Osteoblast (primary cell): ENCODE results near the gene TMEM179. TPM values are rescaled to one million over a fixed set of nuclear protein-coding genes. Genes with fewer than 3 reads are reported as not detected.
A peak's percentile ranks its signal among the peaks of the same experiment; 100 is the strongest.

Source experiments
- DNase-seq: peaks from one replicate; pipeline ENCODE4 v3.0.0; 2011; ENCODE audit warnings: low spot score, mixed read lengths; ENCODE audit not compliant: insufficient read length; ENCODE audit errors: missing footprints
- H2AFZ ChIP-seq: 2 replicates; pipeline ENCODE4 v1.6.0; 2011; ENCODE audit warnings: mild to moderate bottlenecking, low read length
- H3K27ac ChIP-seq: 2 replicates; pipeline ENCODE4 v1.5.1; 2011; ENCODE audit warnings: mild to moderate bottlenecking, low read depth, low read length, moderate library complexity
- H3K27me3 ChIP-seq: 2 replicates; pipeline ENCODE4 v1.6.0; 2012; ENCODE audit warnings: mild to moderate bottlenecking, control low read depth, inconsistent platforms, low read length, moderate library complexity; ENCODE audit not compliant: insufficient read depth
- H3K36me3 ChIP-seq: 2 replicates; pipeline ENCODE4 v1.5.1; 2011; ENCODE audit warnings: mild to moderate bottlenecking, low read length, control low read depth, moderate library complexity; ENCODE audit not compliant: insufficient read depth
- H3K4me1 ChIP-seq: 2 replicates; pipeline ENCODE4 v1.5.1; 2011; ENCODE audit warnings: mild to moderate bottlenecking, low read length, control low read depth, moderate library complexity; ENCODE audit not compliant: insufficient read depth
- H3K4me2 ChIP-seq: 2 replicates; pipeline ENCODE4 v1.6.0; 2011; ENCODE audit warnings: mild to moderate bottlenecking, low read length; ENCODE audit not compliant: insufficient read depth
- H3K4me3 ChIP-seq: fragments of 200-600 bp; sonication (generic); 3 replicates; pipeline ENCODE4 v1.5.1; 2012; ENCODE audit warnings: mild to moderate bottlenecking, low read length, inconsistent platforms; ENCODE audit not compliant: insufficient read depth
- H3K79me2 ChIP-seq: 2 replicates; pipeline ENCODE4 v1.6.0; 2012; ENCODE audit warnings: mild to moderate bottlenecking, low read length, control low read depth, inconsistent platforms; ENCODE audit not compliant: insufficient read depth
- H3K9me3 ChIP-seq: 2 replicates; pipeline ENCODE4 v1.5.1; 2011; ENCODE audit warnings: low read depth, low read length, control low read depth
- H4K20me1 ChIP-seq: 2 replicates; pipeline ENCODE4 v1.6.0; 2012; ENCODE audit warnings: mild to moderate bottlenecking, low read length, control low read depth; ENCODE audit not compliant: insufficient read depth
- CTCF ChIP-seq: IDR thresholded peaks from 2 replicates; pipeline ENCODE4 v1.5.1; 2011; ENCODE audit warnings: mild to moderate bottlenecking, low read depth, low read length, moderate library complexity; ENCODE audit errors: extremely low read depth
- total RNA-seq: library from RNA; depleted of rRNA; stranded (reverse); fragments of >200 nt; gene quantifications from 2 replicates; pipeline ENCODE4 v1.2.3, GENCODE V29; 2012

Gene TMEM179
- total RNA-seq, 1 donor: not detected

- no peak for TF ChIP-seq CTCF
- H3K79me2 ChIP-seq: no peaks in the 10 kb centered on the region
- no peaks in the 10 kb centered on the region for H3K36me3 ChIP-seq
- no peak overlapping the region for H3K4me2 ChIP-seq
- H4K20me1 ChIP-seq: no peaks in the 10 kb centered on the region
- H3K27ac ChIP-seq: no peak overlapping the region
- peak; percentile 78 for DNase-seq
- H3K4me3 ChIP-seq: no peak overlapping the region
- no peaks in the 10 kb centered on the region for H3K27me3 ChIP-seq
- H3K9me3 ChIP-seq: no peaks in the 10 kb centered on the region
- H3K4me1 ChIP-seq: no peaks in the 10 kb centered on the region
- no peak overlapping the region for H2AFZ ChIP-seq
Measured at GRCh38 chr14:104592785-104593184, 11.8 kb downstream of the TMEM179 start.

- no peak for DNase-seq
- no peaks in the 10 kb centered on the region for H4K20me1 ChIP-seq
- no peaks in the 10 kb centered on the region for H3K79me2 ChIP-seq
- H3K4me3 ChIP-seq: no peak overlapping the region
- no peak overlapping the region for H2AFZ ChIP-seq
- TF ChIP-seq CTCF: no peak
- H3K27me3 ChIP-seq: no peaks in the 10 kb centered on the region
- no peaks in the 10 kb centered on the region for H3K9me3 ChIP-seq
- H3K36me3 ChIP-seq: no peaks in the 10 kb centered on the region
- no peak overlapping the region for H3K4me2 ChIP-seq
- no peak overlapping the region for H3K27ac ChIP-seq
- H3K4me1 ChIP-seq: no peaks in the 10 kb centered on the region
Measured at GRCh38 chr14:104592292-104592672, 12.3 kb downstream of the TMEM179 start.

- no peak overlapping the region for H3K4me2 ChIP-seq
- H3K79me2 ChIP-seq: no peaks in the 10 kb centered on the region
- no peaks in the 10 kb centered on the region for H3K9me3 ChIP-seq
- H3K27ac ChIP-seq: no peak overlapping the region
- no peaks in the 10 kb centered on the region for H4K20me1 ChIP-seq
- no peaks in the 10 kb centered on the region for H3K36me3 ChIP-seq
- no peak for TF ChIP-seq CTCF
- no peak overlapping the region for H3K4me3 ChIP-seq
- no peaks in the 10 kb centered on the region for H3K27me3 ChIP-seq
- H2AFZ ChIP-seq: no peak overlapping the region
- no peaks in the 10 kb centered on the region for H3K4me1 ChIP-seq
- DNase-seq: peak; percentile 88
Measured at GRCh38 chr14:104591506-104592291, 12.9 kb downstream of the TMEM179 start.

GRCh38 chr14:104591031-104591430 lies 13.5 kb downstream of the TMEM179 start:
- H3K9me3 ChIP-seq: no peaks in the 10 kb centered on the region
- H3K27me3 ChIP-seq: no peaks in the 10 kb centered on the region
- H3K27ac ChIP-seq: no peak overlapping the region
- H4K20me1 ChIP-seq: no peaks in the 10 kb centered on the region
- peak overlapping the region; percentile 55 for H3K4me2 ChIP-seq
- H3K4me1 ChIP-seq: no peaks in the 10 kb centered on the region
- H3K36me3 ChIP-seq: no peaks in the 10 kb centered on the region
- H2AFZ ChIP-seq: peak overlapping the region; percentile 79
- no peak for TF ChIP-seq CTCF
- H3K79me2 ChIP-seq: no peaks in the 10 kb centered on the region
- peak overlapping the region; percentile 60 for H3K4me3 ChIP-seq
- peak; percentile 81 for DNase-seq
